Tongue (tissue), 2 donors: ENCODE results near the gene PNLIP. TPM values are rescaled to one million over a fixed set of nuclear protein-coding genes. Genes with fewer than 3 reads are reported as not detected.
A peak's percentile ranks its signal among the peaks of the same experiment; 100 is the strongest.

Source experiments
- DNase-seq: peaks from one replicate; pipeline ENCODE4 v3.0.0-alpha.2; 2015
- total RNA-seq: library from RNA; depleted of rRNA; stranded (reverse); fragments of >200 nt; gene quantifications from one replicate; pipeline ENCODE4 v1.2.3, GENCODE V29; 2014

Gene PNLIP
- total RNA-seq = 1.8 TPM

- no peak for DNase-seq
Measured at GRCh38 chr10:116545756-116546155, at the start of gene PNLIP. TSS of gene PNLIP (plus strand) at chr10:116545931. CDS start at chr10:116546093, 162 bp downstream.

GRCh38 chr10:116504786-116505185, 40.9 kb upstream of the PNLIP start:
- no peak for DNase-seq

GRCh38 chr10:116510565-116510964, 35.2 kb upstream of the PNLIP start:
- DNase-seq = no peak

GRCh38 chr10:116511365-116511764, 34.4 kb upstream of the PNLIP start:
- DNase-seq = no peak

GRCh38 chr10:116521424-116522290, 24.1 kb upstream of the PNLIP start:
- DNase-seq = peak; percentile 58

- no peak for DNase-seq
Measured at GRCh38 chr10:116522803-116523381, 22.8 kb upstream of the PNLIP start.

GRCh38 chr10:116524736-116525135, 21.0 kb upstream of the PNLIP start:
- DNase-seq = no peak

GRCh38 chr10:116526219-116526618, 19.5 kb upstream of the PNLIP start:
- DNase-seq = no peak

- DNase-seq = no peak
Measured at GRCh38 chr10:116536810-116537209, 8.9 kb upstream of the PNLIP start.

- DNase-seq = no peak
Measured at GRCh38 chr10:116538456-116538855, 7.3 kb upstream of the PNLIP start.

GRCh38 chr10:116538992-116539391, 6.7 kb upstream of the PNLIP start:
- DNase-seq = no peak

GRCh38 chr10:116540814-116541213, 4.9 kb upstream of the PNLIP start:
- no peak for DNase-seq

- no peak for DNase-seq
Measured at GRCh38 chr10:116542007-116542677, 3.6 kb upstream of the PNLIP start.

- no peak for DNase-seq
Measured at GRCh38 chr10:116545122-116545521, 609 bp upstream of the PNLIP start.

GRCh38 chr10:116548301-116548700, 2.6 kb downstream of the PNLIP start:
- no peak for DNase-seq

GRCh38 chr10:116553378-116553980, 7.7 kb downstream of the PNLIP start:
- DNase-seq = no peak

GRCh38 chr10:116554628-116555027, 8.9 kb downstream of the PNLIP start:
- no peak for DNase-seq

- no peak for DNase-seq
Measured at GRCh38 chr10:116555880-116556279, 10.1 kb downstream of the PNLIP start.

- DNase-seq = no peak
Measured at GRCh38 chr10:116557305-116557880, 11.7 kb downstream of the PNLIP start.

- DNase-seq = no peak
Measured at GRCh38 chr10:116565534-116565933, 19.8 kb downstream of the PNLIP start.

GRCh38 chr10:116566932-116567331, 21.2 kb downstream of the PNLIP start:
- DNase-seq = no peak

- no peak for DNase-seq
Measured at GRCh38 chr10:116567335-116567734, 21.6 kb downstream of the PNLIP start.
